Sigmoid colon (tissue), 7 donors: ENCODE data around the gene IL4I1. TPM values are rescaled to one million over a fixed set of nuclear protein-coding genes. Genes with fewer than 3 reads are reported as not detected.

Experiments
- DNase-seq: peaks from one replicate; pipeline ENCODE4 v3.0.0-alpha.2; 2019
- H3K27ac ChIP-seq, 4 donors: fragments of 200-600 bp; sonication (generic); one replicate each; pipeline ENCODE4 v1.5.1; 2016 to 2019; ENCODE audit warnings: mild to moderate bottlenecking in 1 of 4
- H3K27me3 ChIP-seq, 3 donors: fragments of 200-600 bp; sonication (generic); one replicate each; pipeline ENCODE4 v1.5.1; 2019; ENCODE audit warnings: mild to moderate bottlenecking in 1 of 3
- H3K36me3 ChIP-seq, 4 donors: fragments of 200-600 bp; sonication (generic); one replicate each; pipeline ENCODE4 v1.5.1; 2016 to 2019
- H3K4me1 ChIP-seq, 4 donors: fragments of 200-600 bp; sonication (generic); one replicate each; pipeline ENCODE4 v1.5.1; 2017 to 2019
- H3K4me3 ChIP-seq, 4 donors: fragments of 200-600 bp; sonication (generic); one replicate each; pipeline ENCODE4 v1.5.1; 2017 to 2019; ENCODE audit warnings: mild to moderate bottlenecking in 2 of 4, moderate library complexity in 1 of 4
- H3K9me3 ChIP-seq, 4 donors: fragments of 200-600 bp in 3 of 4; sonication (generic) in 3 of 4; one replicate each; pipeline versions ENCODE4 v1.5.1 to v1.6.1; 2013 to 2019
- CTCF ChIP-seq, 4 experiments: fragments of 450-650 bp in 3 of 4; fragments of 200-600 bp in 1 of 4; IDR thresholded peaks; one replicate each; pipeline ENCODE4 v1.5.1; 2016 to 2019; ENCODE audit warnings: antibody characterized with exemption in 4 of 4, mild to moderate bottlenecking in 3 of 4, moderate library complexity in 2 of 4
- EP300 ChIP-seq, 4 donors: sonication (generic); formaldehyde crosslinking; IDR thresholded peaks; one replicate each; pipeline ENCODE4 v1.6.1; 2017; ENCODE audit warnings: antibody characterized with exemption in 4 of 4
- POLR2A ChIP-seq, 2 donors: fragments of 450-650 bp; IDR thresholded peaks; one replicate each; pipeline ENCODE4 v1.6.1; 2016; ENCODE audit warnings: antibody characterized with exemption in 2 of 2, mild to moderate bottlenecking in 2 of 2, moderate library complexity in 2 of 2
- POLR2AphosphoS5 ChIP-seq, 4 donors: sonication (generic); formaldehyde crosslinking; IDR thresholded peaks; one replicate each; pipeline ENCODE4 v1.6.1; 2017; ENCODE audit warnings: antibody characterized with exemption in 4 of 4
- WGBS, 2 donors: extraction: QIAGEN DNeasy Blood & Tissue Kit; methylation state at CpG; one replicate each; pipeline ENCODE4 v1.1.7; 2013; 5-methylcytosine and 5-hydroxymethylcytosine counted together
- intact Hi-C: fragments of 100-400 bp; cut with DNase I; formaldehyde crosslinking; loops from one replicate; pipeline ENCODE4 v1.15.1; 2023
- polyA plus RNA-seq, 3 donors: library from polyadenylated mRNA; stranded (reverse); fragments of 200-250 nt; gene quantifications; one replicate each; pipeline ENCODE4 v1.2.3, GENCODE V29; 2013
- total RNA-seq, 4 donors: library from RNA; depleted of rRNA; stranded (reverse); fragments of >200 nt; gene quantifications; one replicate each; pipeline ENCODE4 v1.1.0, GENCODE V29; 2016
- donor health status: healthy with polysubstance abuse.
- donor health status: Bipolar disorder and iron deficiency.
- donor health status: healthy.

Gene IL4I1
- total and polyA plus RNA-seq, 7 donors = 0.28 to 6.8 (median 0.66) TPM

DNA sequence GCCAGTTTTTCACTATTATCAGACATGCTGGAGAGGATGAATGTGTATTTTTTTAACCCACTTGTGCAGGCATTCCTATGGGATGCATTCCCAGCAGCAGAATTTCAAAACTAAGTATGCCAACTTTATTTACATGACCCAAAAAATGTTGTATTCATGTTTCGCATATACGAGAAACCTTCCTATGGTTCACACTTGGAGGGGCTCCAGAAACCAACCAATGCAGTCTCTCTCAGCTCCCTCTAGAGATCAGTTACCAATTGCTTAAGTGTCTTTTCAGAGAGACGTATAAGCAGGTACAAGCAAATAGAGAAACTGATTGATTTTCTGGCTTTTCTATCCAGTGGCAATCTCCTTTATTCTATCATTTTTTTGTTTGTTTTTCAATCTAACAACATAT lies 51.3 kb downstream of the IL4I1 start:
- H3K4me1 ChIP-seq = peaks cover 0 to 9% (median 7%) of the 10 kb centered on the region in 4 donors
- no peak overlapping the region for H3K4me3 ChIP-seq
- no peaks in the 10 kb centered on the region for H3K36me3 ChIP-seq
- intact Hi-C loops = no loop called here
- TF ChIP-seq EP300 (IDR thresholded peaks at IDR 0.05) = no peak
- no peak overlapping the region for H3K27ac ChIP-seq
- WGBS, 2 donors = 68 to 76% methylated on average over 3 of the region's 3 CpGs
- H3K27me3 ChIP-seq = no peaks in the 10 kb centered on the region
- no peaks in the 10 kb centered on the region for H3K9me3 ChIP-seq
- no peak for DNase-seq

DNA sequence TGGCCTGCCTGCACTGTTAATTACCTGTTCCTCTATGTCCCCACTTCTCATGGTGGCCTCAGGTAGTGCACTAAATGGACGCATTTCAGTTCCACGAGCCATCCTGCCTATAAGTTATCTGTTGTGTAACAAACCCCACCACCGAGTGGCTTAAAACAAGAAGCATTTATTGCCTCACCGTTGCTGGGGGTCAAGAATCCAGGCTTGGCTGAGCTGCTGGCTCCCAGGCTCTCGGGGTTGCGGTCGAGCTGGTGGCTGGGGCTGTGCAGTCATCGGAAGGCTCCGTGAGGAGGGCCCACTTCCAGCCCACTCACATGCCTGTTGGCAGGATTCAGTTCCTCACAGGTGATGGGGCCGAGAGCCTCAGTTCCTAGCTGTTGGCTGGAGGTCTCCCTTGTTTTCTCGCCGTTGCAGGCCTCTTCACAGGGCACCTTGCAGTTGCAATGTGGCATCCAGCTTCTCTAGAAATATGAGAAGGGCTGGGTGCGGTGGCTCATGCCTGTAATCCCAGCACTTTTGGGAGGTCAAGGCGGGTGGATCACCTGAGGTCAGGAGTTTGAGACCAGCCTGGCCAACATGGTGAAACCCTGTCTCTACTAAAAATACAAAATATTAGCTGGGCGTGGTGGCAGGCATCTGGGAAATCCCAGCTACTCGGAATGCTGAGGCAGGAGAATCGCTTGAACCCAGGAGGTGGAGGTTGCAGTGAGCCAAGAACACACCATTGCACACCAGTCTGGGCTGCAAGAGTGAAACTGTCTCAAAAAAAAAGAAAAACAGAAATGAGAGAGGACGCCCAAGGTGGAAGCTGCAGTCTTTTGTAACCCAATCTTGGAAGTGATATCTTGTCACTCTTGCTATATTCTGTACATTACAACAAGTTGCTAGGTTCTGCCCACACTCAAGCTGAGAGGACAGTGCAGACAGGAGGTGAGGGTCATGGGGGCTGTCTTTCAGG lies 52.3 kb downstream of the IL4I1 start:
- intact Hi-C loops = no loop called here
- Histone ChIP-seq H3K36me3 (peaks cover 0 to 1% (median 0%) of the 10 kb centered on the region in 4 donors), H3K9me3 (no peaks in the 10 kb centered on the region), H3K4me1 (peaks cover 0 to 13% (median 5%) of the 10 kb centered on the region in 4 donors), H3K27ac (no peak overlapping the region), H3K27me3 (no peaks in the 10 kb centered on the region), H3K4me3 (no peak overlapping the region)
- WGBS, 2 donors = 85 to 86% methylated on average over 18 of the region's 18 CpGs
- no peak for DNase-seq
- TF ChIP-seq EP300 (IDR thresholded peaks at IDR 0.05) = no peak
- no peak for TF ChIP-seq CTCF (IDR thresholded peaks at IDR 0.05)
- no peak for TF ChIP-seq POLR2AphosphoS5 (IDR thresholded peaks at IDR 0.05)
- TF ChIP-seq POLR2A (IDR thresholded peaks at IDR 0.05) = no peak

- Histone ChIP-seq H3K9me3 (no peaks in the 10 kb centered on the region), H3K36me3 (peaks cover 0 to 12% (median 8%) of the 10 kb centered on the region in 4 donors), H3K4me1 (peaks cover 0 to 16% (median 7%) of the 10 kb centered on the region in 4 donors), H3K27ac (no peak overlapping the region), H3K27me3 (no peaks in the 10 kb centered on the region), H3K4me3 (no peak overlapping the region)
- 75 to 86% methylated on average over 3 of the region's 3 CpGs for WGBS, 2 donors
- DNase-seq = no peak
- intact Hi-C loops = no loop called here
- TF ChIP-seq POLR2AphosphoS5 (IDR thresholded peaks at IDR 0.05) (no peak), EP300 (IDR thresholded peaks at IDR 0.05) (no peak), POLR2A (IDR thresholded peaks at IDR 0.05) (no peak), CTCF (IDR thresholded peaks at IDR 0.05) (no peak)
These were observed 53.4 kb downstream of the IL4I1 start for GRCh38 chr19:49843265-49843664.

GRCh38 chr19:49840736-49841249 lies 55.9 kb downstream of the IL4I1 start:
- no peaks in the 10 kb centered on the region for H3K9me3 ChIP-seq
- no peak overlapping the region for H3K4me3 ChIP-seq
- H3K4me1 ChIP-seq = peaks cover 0 to 16% (median 7%) of the 10 kb centered on the region in 4 donors
- peaks cover 12 to 36% (median 25%) of the 10 kb centered on the region in 4 donors for H3K36me3 ChIP-seq
- no peak for DNase-seq
- 94% methylated on average over 17 of the region's 17 CpGs for WGBS, 2 donors
- H3K27ac ChIP-seq = peak overlapping the region in 3 of 4 donors; percentile 67 to 73 (median 69)
- TF ChIP-seq POLR2A (IDR thresholded peaks at IDR 0.05) = no peak
- no peak for TF ChIP-seq POLR2AphosphoS5 (IDR thresholded peaks at IDR 0.05)
- no peak for TF ChIP-seq EP300 (IDR thresholded peaks at IDR 0.05)
- no peak for TF ChIP-seq CTCF (IDR thresholded peaks at IDR 0.05)
- no peaks in the 10 kb centered on the region for H3K27me3 ChIP-seq
- intact Hi-C loops = no loop called here

DNA sequence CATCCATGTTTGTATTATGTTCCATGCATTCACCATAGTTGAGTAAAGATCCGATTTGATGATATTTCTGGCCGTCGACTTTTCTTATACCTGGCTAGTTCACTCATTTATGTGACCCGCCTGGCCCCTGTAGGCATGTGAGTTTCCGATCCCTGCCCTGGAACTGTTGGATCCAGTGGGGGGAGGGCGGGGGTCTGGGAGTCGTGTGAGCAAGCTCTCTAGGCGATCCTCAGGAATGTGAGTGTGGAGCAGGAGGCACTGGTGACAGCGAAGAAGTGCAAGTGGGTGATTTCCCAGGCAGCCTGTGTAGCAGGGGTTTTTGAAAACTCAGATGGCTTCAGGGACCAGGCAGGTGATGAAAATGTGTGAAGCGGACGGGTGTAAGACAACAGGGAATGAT lies 56.4 kb downstream of the IL4I1 start:
- peak overlapping the region in 3 of 4 donors; percentile 67 to 73 (median 69) for H3K27ac ChIP-seq
- intact Hi-C loops = no loop called here
- no peak for DNase-seq
- 89 to 98% methylated on average over 11 of the region's 11 CpGs for WGBS, 2 donors
- peaks cover 0 to 16% (median 7%) of the 10 kb centered on the region in 4 donors for H3K4me1 ChIP-seq
- no peaks in the 10 kb centered on the region for H3K9me3 ChIP-seq
- H3K4me3 ChIP-seq = no peak overlapping the region
- H3K27me3 ChIP-seq = no peaks in the 10 kb centered on the region
- TF ChIP-seq POLR2AphosphoS5 (IDR thresholded peaks at IDR 0.05) = no peak
- TF ChIP-seq CTCF (IDR thresholded peaks at IDR 0.05) = peak in 1 of 4 experiments; percentile 8
- peaks cover 17 to 40% (median 29%) of the 10 kb centered on the region in 4 donors for H3K36me3 ChIP-seq
